HL-60/S4 treated with retinoic acid at 250 ng/mL for 4 days and 3 days (cell line): Measurements from ENCODE around the gene CUX1.
"Not testable (repeated sequence)": the region's sequence is repeated elsewhere in the genome, so short reads cannot be mapped to it uniquely, and the experiment has no call there.

Experiments
- in situ Hi-C: fragments of 300-500 bp; cut with MboI; formaldehyde crosslinking; loops from 2 replicates; pipeline ENCODE4 v1.7.0; 2022; ENCODE audit warnings: low sequenced_read_pairs

Gene CUX1

DNA sequence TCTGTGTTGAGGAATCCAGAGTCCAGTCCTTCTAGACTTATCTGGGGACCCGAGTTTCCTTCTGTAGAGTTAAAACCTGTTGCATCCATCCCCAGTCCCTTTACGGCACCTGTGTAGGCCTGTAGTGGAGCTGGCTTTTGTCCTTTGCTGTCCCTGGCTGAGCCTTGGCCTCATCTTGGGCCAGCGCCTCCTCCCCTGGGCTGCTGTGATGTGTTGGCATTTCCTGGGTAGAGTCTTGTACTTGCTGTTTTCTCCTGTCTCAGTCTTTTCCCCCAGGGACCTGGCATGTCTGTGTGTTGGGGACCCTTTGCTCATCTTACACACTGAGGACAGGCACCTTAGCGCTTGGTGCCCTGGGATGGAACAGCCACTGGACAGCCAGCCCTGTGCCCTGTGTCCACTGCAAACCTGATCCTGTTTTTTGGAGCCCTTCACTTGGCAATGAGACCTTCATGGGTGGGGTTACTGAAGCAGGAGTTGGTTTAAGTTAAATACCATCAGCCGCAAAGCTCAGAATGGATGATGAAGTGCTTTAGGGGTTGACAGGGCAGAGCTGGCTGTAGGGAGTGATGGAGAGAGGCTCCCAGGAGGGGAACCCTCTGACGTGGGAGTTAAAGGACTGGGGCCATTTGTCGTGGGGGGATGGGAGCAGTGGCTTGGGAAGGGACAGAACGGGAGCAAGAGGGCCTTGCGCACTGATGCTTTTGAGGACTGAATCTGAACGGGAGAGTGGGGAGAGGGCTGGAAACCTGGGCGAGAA lies 50.9 kb downstream of the CUX1 start:
- in situ Hi-C loops: no loop called here

DNA sequence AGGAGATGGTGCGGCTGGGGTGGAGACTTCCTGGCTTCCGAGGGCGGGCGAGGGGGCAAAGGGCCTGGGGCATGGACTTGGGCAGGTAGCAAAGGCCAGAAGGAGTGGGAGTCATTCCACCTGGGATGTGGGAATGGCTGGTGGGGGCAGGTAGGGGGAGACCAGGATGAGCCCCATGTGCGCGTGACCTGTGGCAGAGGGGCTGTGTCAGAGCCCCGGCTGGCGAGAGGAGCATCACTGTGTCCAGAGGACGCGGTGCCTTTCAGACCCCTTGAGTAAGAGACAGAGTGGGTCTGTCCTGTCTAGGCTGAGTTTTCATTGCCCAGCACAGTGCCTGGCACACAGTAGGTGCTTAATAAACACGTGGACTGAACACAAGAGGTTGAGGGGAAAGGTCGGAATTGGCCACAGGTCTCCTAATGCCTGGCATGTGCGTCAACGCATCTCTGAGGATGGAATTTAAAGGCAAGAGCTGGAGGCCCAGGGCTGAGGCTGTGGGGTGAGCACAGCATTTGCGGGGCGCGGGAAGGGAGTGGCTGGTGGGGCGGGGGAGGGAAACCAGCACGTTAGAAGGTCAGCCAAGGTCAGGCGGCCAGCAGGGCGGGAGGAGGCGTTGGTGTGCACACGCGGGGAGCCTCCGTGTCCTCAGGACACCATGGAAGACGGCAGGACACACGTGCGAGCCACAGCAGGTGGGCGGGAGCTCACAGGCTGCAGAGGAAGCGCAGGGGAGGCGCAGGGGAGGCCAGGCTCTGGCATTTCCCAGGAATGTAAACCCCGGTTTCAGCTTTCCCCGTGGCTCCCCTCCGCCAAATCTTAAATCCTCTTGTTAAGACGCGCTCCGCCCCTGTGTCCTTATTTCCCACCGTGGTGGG lies 51.8 kb downstream of the CUX1 start:
- in situ Hi-C loops: no loop called here

DNA sequence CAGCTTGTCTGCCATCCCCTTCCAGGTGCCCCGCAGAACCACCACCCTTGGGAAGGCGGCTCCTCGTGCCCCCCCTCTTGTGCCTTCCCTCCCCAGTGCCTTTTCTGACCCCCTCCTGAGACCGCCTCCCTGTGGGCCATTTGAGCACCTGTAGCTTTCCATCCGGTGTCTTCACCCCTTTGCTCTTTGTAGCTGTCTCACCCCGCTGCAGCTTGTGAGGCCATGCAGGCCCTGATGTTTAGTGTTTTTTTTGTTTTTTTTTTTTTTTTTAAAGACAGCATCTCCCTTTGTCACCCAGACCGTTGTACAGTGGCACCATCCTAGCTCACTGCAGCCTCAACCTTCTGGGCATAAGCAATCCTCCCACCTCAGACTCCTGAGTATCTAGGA lies 52.5 kb downstream of the CUX1 start:
- in situ Hi-C loops: no loop called here

DNA sequence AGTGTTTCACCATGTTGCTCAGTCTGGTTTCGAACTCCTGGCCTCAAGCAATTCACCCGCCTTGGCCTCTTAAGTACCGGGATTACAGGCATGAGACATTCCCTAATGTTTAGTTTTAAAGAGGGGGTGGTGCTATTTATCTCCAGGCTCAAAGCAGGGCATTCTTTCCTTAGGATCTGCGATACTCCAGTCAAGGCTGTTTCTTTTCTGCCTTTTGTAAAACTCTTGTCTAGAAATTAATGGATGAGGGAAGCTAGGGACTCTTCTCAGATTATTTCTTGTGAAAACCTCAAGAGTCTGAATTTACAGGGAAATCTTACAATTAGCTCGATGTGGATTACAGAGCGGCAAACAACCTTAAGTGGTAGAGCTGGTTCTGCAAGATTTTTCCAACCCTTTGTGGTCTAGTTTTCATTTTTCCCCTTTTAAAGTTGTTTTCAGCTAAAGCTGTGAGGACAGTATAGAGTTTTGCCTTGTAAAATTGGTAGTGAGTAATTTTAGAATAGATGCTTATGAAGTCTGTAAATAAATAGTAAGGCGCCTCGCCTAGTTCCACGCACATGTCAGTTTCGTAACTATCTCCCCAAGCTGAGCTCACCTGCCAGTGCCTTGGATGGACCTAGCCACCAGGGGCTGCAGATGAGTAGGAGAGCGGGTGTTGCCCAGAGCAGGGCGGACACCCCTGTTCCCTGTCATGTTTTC lies 53.1 kb downstream of the CUX1 start:
- in situ Hi-C loops: no loop called here

DNA sequence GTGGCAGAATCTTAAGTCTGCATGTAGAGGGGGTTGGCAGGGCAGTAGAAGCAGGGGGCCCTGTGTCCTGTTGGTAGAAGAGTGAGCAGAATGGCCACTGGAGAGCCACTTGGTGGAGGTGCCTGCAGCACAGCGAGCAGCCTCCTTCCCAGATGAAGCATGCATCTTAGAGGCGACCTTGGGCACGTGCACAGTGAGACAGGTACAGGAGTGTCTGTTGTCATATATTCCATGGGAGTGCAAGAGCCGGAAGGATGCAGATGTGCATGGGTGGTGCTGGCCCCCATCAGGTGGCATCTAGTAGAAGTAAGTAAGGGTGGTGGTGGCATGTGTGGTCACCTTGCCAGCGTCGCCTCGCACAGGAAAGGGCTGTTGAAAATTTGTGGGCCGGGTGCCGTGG lies 53.9 kb downstream of the CUX1 start:
- in situ Hi-C loops: no loop called here

DNA sequence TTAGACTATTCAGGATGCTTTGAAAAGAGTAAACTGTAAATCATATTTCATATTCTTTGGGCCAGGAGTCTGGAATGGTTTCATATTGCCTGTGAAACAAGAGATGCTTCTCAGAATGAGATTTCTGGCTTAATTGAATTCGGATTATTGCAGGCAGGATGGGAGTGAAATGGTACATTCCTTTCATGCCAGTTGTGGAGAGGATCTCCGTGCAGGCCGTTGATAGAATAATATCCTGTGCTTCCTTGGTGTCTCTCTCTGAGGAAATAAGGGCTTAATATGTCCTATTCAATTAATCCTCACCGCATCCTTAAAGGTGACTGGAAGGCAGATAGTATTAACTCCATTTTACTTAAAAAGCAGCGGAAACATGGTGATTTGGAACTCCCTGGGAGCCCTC lies 56.6 kb downstream of the CUX1 start:
- in situ Hi-C loops: no loop called here

DNA sequence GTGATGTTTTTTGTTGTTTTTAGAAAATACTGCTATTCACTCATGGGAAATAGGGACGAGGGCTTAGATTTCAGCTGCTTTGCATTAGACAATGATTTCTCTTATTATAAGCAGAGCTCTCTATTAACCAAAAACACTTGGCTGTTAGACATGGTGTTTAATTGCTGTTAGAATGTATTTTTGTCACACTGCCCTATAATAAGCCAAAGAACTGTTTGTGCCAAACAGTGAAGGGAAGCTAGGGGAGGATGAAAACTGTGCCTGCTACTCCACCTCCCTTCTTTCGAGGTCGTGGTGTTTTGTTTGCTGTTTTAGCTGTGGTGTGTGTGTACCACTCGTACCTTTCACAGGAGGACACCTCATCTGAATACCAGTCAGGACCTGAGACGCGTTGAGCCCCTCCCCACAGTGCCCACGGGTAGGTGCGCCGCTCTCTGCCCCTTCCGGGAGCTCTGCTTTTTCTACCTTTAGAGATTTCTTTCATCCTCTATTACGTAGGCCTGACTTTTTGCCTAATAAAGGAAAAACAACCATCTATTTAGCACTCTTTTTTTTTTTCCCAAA lies 57.9 kb downstream of the CUX1 start:
- in situ Hi-C loops: no loop called here

DNA sequence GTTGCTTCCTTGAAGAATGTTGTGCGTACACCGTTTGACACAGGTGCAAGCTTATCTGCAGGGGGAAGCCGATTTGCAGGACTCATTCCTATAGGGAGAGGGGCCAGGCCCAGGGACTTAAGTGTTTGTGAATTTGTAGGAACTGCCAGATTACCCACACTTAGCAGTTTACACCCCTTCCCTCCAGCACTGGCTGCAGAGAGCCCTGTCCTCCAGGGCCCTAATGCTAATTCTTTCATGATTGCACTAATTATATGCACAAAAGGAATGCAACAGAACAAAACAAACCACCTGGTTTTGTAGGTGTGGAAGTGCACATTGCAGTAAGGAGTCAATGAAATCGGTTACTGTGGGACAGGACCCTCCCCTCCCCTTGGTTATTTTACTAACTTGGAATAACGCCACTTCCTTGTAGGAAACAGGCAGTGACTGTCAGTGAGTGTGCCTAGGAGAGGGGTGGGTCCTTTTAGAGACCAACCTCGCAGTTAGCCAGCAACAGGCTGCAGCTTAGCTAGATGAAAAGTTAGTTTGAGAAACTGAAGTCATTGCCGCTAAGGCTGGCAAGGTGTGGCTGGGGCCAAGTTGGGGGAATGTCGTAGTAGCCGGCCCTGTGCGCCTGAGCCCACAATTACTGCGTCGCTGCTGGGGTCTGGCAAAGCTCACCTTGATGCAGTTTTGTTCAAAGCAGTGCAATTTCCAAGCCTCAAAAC lies 60.6 kb downstream of the CUX1 start:
- in situ Hi-C loops: no loop called here

DNA sequence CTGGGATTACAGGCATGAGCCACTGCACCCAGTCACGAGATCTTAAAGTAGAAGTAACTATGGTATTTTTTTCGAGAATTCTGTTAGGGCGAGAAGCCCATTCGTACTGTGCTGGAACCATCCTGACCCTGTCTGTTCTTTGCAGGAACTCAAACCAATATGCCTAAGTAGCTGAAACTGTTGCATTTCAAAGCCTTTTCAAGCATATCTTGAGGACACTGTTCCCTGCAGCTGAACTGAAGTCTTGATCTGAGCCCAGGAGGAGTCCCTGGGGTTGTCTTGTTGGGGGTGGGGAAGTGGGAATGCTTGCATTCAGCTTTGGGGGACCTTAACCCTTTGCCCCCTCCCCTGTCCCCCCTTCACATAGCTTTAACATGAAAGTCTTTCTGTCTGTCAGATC lies 61.5 kb downstream of the CUX1 start:
- in situ Hi-C loops: no loop called here

DNA sequence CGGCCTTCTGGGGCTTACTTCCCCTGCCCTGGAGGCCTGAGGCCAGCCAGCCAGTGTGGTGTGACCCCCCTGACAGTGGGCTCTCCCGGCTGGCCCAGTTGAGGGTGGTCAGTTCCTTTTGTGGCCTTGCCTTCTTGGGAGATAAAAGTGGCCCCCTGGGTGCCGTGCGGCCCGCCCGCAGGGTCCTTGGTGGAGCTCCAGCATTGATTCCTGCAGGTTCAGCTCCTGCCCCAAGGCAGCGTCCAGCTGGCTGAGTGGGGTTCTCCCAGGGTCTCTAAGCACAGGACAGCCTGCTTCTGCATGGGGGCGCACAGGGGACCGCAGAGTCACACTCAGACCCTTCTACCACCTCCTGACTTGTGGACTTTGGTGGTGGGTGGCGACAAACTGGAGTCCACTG lies 62.1 kb downstream of the CUX1 start:
- in situ Hi-C loops: no loop called here

DNA sequence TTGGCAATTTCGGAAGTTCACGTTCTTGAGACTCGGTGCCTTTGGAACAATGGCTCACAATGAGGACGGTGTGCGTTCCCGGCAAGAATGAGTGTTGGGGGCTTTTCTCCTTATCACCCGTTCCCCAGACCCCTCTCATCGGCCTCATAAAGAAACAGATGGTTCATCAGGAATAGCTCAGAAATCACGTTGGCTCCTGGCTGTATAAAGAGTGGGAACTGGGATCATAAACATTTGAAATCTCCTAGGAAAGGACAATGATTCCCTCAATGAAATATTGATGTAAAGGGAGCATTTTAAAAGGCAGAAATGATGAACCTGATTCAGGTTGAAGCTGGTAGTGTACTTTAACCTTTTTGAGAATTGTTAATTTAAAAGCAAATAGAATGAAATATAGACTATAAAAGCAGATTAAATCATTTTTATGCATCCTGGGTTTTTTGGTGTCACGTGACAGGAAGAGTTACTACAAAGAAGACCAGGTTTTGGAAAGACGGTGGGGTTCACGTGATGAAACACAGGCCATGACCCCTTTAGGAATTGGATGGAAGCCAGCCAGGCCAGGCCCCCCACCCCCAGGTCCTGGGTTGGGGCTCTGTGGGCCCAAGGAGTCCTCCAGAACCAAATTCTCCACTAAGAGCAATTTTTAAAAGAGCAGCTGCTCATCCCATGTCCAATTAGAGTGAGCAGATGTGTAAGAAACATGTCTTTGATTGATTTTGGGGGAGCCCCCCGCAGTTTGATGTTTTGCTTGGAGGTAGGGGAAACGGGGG lies 63.0 kb downstream of the CUX1 start:
- in situ Hi-C loops: no loop called here

DNA sequence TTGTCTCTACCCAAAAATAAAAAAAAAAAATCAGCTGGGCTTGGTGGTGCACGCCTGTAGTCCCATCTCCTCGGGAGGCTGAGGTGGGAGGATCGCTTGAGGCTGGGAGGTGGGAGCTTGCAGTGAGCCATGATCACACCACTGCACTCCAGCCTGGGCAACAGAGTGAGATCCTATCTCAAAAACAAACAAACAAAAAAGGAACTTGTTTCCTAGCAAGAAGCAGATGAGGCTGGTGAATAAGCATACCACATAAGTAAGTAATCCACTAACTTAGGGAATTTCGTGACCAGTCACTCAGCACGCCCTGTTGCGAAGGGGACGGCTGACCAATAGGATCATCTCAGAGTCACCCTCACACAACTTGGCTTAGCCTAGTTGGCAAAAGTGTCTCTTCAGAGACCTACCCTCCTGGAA lies 64.6 kb downstream of the CUX1 start:
- in situ Hi-C loops: no loop called here

DNA sequence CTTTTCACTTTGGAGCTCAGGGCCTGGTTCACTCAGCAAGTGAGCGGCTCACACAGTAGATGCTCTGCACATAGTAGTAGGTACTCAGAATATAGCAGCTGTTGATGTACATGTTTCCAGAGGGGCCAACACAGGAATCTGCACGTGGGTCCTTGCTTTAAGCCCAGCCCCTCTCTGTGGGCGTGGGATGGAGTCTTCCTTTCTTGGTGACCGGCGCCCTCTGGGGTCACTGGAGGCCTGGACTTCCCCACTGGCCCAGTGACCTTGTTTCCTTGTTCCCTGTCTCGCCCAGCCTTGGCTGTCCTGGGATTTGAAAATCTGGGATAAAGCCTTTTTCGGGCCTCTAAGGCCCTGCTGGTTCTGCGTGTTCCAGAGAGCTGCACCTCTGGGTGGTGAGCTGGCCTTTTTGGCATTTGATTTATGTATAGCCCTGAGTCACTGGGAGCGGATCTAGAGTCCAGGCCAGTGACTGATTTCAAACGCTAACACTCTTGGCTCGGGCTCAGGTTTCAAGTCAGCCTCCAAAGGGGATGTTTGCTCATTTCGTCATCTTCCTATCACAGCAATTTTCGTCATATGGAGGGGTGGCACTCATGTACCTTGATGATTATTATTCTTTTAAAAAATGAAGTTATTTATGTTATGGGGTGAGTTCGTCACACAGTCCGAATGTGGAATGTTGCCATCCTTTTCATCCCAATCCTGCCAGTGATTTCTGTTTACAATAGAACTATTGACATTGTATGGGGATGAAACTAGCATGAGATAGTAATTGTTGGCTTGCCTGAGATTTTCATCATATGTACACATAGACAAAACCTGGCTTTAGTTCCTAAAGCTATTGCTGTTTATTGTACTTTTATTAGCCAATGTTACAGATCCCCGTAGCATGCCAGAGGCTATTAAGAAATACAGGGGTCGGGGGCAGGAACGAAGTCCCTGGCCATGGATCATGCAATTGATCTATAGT lies 65.5 kb downstream of the CUX1 start:
- in situ Hi-C loops: no loop called here

DNA sequence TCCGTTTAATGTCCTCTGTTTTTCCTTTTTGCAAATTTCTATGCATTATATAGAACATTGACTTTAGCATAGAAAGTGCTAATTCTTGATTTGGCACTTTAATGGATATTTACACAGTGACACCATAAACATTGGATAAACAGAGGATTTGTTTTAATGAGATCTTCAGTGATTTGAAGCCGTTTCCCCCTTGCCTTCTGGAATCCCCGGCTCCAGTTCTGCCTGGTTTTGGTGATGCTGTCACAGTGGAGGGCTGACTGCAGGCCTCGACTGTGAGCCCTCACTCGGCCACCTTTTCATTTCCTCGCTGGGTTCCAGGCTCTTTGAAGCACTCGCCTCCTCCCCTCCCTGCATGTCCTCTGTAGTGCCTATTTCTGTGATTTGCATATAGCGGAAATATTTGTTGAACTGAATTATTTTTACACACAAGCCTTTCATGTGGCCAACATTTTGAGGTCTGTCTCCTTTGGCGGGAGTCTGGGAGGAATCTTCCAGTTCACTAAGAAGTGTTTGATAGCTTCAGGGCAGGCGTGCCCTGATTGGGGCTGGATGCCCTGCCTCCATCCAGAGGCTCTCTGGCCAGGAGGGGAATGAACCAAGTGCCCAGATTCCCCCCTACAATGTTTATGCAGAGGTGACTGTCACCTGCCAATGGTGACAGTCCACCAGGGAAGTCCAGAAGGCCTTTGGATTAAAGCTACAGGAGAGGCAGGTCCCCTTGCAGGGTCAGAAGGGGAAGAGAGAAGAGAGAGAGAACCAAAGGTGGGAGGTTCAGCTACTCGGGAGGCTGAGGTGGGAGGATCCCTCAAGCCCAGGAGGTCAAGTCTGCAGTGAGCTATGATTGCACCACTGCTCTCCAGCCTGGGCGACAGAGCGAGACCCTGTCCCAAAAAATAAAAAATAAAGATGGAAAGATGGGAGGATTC lies 67.5 kb downstream of the CUX1 start:
- in situ Hi-C loops: no loop called here

DNA sequence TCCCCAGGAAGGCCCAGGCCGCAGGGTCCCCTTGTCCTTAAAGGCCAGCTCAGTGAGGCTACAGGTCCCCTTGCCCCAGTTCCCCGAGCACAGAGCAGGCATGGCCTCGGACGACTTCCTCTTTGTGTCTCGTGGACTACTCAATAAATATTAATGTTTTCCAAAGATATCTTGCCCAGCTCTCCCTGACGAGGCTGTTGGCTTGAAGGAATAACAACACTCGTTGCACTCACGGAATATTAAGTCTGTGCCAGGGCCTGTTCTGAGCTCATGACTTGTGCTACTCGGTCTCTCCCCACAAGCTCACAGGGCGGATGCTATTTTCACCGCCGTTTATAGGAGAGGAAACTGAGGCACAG lies 68.2 kb downstream of the CUX1 start:
- in situ Hi-C loops: no loop called here

DNA sequence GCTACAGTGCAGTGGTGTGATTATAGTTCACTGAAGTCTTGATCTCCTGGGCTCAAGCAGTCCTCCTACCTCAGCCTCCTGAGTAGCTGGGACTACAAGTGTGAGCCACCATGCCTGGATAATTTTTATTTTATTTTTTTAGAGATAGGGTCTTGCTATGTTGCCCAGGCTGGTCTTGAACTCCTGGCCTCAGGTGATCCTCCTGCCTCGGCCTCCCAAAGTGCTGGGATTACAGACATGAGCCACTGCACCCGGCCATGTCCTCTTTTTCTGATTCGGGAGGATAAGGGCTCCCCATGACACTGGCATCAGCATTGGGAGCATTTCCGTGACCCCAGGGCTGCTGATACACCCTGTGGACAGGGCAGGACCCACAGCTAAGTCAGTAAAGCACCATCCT lies 69.9 kb downstream of the CUX1 start:
- in situ Hi-C loops: not testable (repeated sequence)

DNA sequence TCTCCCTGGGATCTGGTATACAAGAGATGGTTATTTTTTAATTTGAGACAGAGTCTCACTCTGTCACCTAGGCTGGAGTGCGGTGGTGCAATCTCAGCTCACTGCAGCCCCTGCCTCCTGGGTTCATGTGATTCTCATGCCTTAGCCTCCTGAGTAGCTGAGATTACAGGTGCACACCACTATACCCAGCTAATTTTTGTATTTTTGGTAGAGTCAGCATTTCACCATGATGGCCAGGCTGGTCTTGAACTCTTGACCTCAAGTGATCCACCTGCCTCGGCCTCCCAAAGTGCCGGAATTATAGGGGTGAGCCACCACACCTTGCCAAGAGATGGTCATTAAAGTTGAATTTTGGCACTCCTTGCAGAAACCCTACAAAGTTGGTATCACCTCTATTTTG lies 71.1 kb downstream of the CUX1 start:
- in situ Hi-C loops: not testable (repeated sequence)
